ENCODE measurements around the gene ZGRF1. TPM values are rescaled to one million over a fixed set of nuclear protein-coding genes. Genes with fewer than 3 reads are reported as not detected.

ZGRF1 gene
- total and polyA plus RNA-seq, 9 of the 15 experiments (the other 6 are each of a cell fraction or from before 2014, with no cell fraction given): 8.8 to 35.2 (median 22.0) TPM

- Histone ChIP-seq H3K9ac (ENCODE audit: insufficient read depth in 1 of 2, low read depth in 2 of 2, low read length in 2 of 2) (peak overlapping the region in 1 of 2 experiments; percentile 85; a peak in 2 of 4 replicates), H3K4me1 (replicated peaks in 1 of 2; ENCODE audit: control insufficient read depth in 2 of 2, insufficient read depth in 2 of 2, low read length in 2 of 2) (peaks cover 0 to 36% of the 10 kb centered on the region in 2 experiments; a peak in 4 of 5 replicates), H2AFZ (ENCODE audit: low read depth, low read length) (peak overlapping the region; percentile 85), H4K20me1 (replicated peaks; ENCODE audit: control insufficient read depth, insufficient read depth, low read length) (no peaks in the 10 kb centered on the region; the same call in 1 of the 2 replicates), H3K9me1 (ENCODE audit: control insufficient read depth, insufficient read depth, low read length) (no peaks in the 10 kb centered on the region), H3K4me2 (ENCODE audit: insufficient read depth, low read length) (peak overlapping the region; percentile 77), H3K4me3 (peak overlapping the region; percentile 41), H3K9me3 (replicated peaks; ENCODE audit: control insufficient read depth, insufficient read depth, low read depth, low read length) (no peaks in the 10 kb centered on the region), H3K79me2 (ENCODE audit: control insufficient read depth, insufficient read depth, low read length) (no peaks in the 10 kb centered on the region), H3K27me3 (ENCODE audit: control insufficient read depth in 2 of 2, insufficient read depth in 2 of 2, low read length in 2 of 2) (peaks cover 58 to 68% of the 10 kb centered on the region in 2 experiments), H3K27ac (ENCODE audit: extremely low read depth, low read depth, low read length) (no peak overlapping the region), H3K36me3 (ENCODE audit: control insufficient read depth, insufficient read depth, low read length) (no peaks in the 10 kb centered on the region)
- BruUV-seq (replicated peaks): no TSS peak
- ATAC-seq: peak; percentile 68
- intact Hi-C loops (cut with micrococcal nuclease): no loop called here
- in situ Hi-C loops (cut with MboI): no loop called here
- POLR2A ChIA-PET: no interaction called here
- FAIRE-seq: no peak
- DNase-seq (ENCODE audit: extremely low read depth in 1 of 4, low spot score in 3 of 4): peak; percentile 25 to 41 (median 31)
- WGBS (ENCODE audit: insufficient coverage, low coverage, missing lambda C conversion rate): 1% methylated on average over 57 of the region's 96 CpGs
- CTCF ChIA-PET (ENCODE audit: low intra/inter-chr PET ratio): no interaction called here
- TF ChIP-seq CEBPB (tag; IDR thresholded peaks at IDR 0.05) (no peak), HES1 (IDR thresholded peaks at IDR 0.05; ENCODE audit: low read depth) (peak; percentile 7; the same call in 1 of the 2 replicates), RBBP5 (IDR thresholded peaks at IDR 0.05; ENCODE audit: borderline replicate concordance, insufficient read depth, low read length, poor library complexity, severe bottlenecking) (peak; percentile 3), PHF8 (IDR thresholded peaks at IDR 0.05; ENCODE audit: borderline replicate concordance, low read length) (peak; percentile 4; the same call in 1 of the 2 replicates), RFX5 (IDR thresholded peaks at IDR 0.05; ENCODE audit: low read depth, low read length) (no peak), ZNF780A (CRISPR knock-in tag; IDR thresholded peaks at IDR 0.05) (no peak), TAF1 (IDR thresholded peaks at IDR 0.05; ENCODE audit: control insufficient read depth, extremely low read depth, insufficient read depth, low read length, severe bottlenecking) (no peak), EZH2 (IDR thresholded peaks at IDR 0.05; ENCODE audit: borderline replicate concordance, low read depth, low read length) (peak; percentile 99), ZNF274 (IDR thresholded peaks at IDR 0.05; ENCODE audit: borderline replicate concordance, low read depth, low read length) (no peak), CREB1 (IDR thresholded peaks at IDR 0.05) (peak; percentile 83), CREB1 (CRISPR knock-in tag; IDR thresholded peaks at IDR 0.05) (peak; percentile 65; the same call in 1 of the 2 replicates), TGIF2 (CRISPR knock-in tag; IDR thresholded peaks at IDR 0.05) (no peak), POLR2G (IDR thresholded peaks at IDR 0.05; ENCODE audit: low read depth, low read length) (0 out of 2 replicates have a peak, but pooled peaks have one; percentile 29), NR2C1 (IDR thresholded peaks at IDR 0.05) (no peak), NR2C1 (tag; IDR thresholded peaks at IDR 0.05) (peak; percentile 57; the same call in 1 of the 2 replicates), RBFOX2 (IDR thresholded peaks at IDR 0.05; ENCODE audit: low read depth, low read length) (no peak), XRCC5 (IDR thresholded peaks at IDR 0.05; ENCODE audit: low read depth, low read length) (no peak), NRF1 (conservative IDR thresholded peaks at IDR 0.05 in 1 of 2, IDR thresholded peaks at IDR 0.05 in 1 of 2) (peak; percentile 32 to 53; a peak in 3 of 4 replicates), NR2C2 (CRISPR knock-in tag; IDR thresholded peaks at IDR 0.05) (no peak), NR2C2 (tag; IDR thresholded peaks at IDR 0.05) (peak; percentile 67), MTA3 (IDR thresholded peaks at IDR 0.05; ENCODE audit: borderline replicate concordance) (no peak), ZNF695 (CRISPR knock-in tag; IDR thresholded peaks at IDR 0.05) (no peak), RB1 (IDR thresholded peaks at IDR 0.05; ENCODE audit: low read depth) (no peak), MIER1 (IDR thresholded peaks at IDR 0.05; ENCODE audit: low read depth) (no peak)
These were observed 121.3 kb downstream of the ZGRF1 start for GRCh38 chr4:112515198-112516065.
